GM23338 (cell line): ENCODE data around the gene FLT3. TPM values are rescaled to one million over a fixed set of nuclear protein-coding genes. Genes with fewer than 3 reads are reported as not detected.

Source experiments
- ATAC-seq: fragments of 200-7000 bp; cut with Tn5 transposase; 3 replicates; pipeline ENCODE4 v1.9.1; 2020
- DNase-seq: peaks from one replicate; pipeline ENCODE4 v3.0.0-alpha.2; 2015; ENCODE audit warnings: low spot score
- H2AFZ ChIP-seq: fragments of 200-600 bp; sonication (generic); 2 replicates; pipeline ENCODE4 v1.8.0; 2016; ENCODE audit warnings: antibody characterized with exemption, mild to moderate bottlenecking, moderate library complexity
- H3F3A ChIP-seq: fragments of 200-600 bp; sonication (generic); replicated peaks from 2 replicates; pipeline ENCODE4 v1.8.0; 2017; ENCODE audit warnings: antibody characterized with exemption, mixed run types, low read depth
- H3K27ac ChIP-seq: fragments of 200-600 bp; sonication (generic); 2 replicates; pipeline ENCODE4 v1.6.1; 2016; ENCODE audit warnings: low read depth
- H3K27me3 ChIP-seq: fragments of 200-600 bp; sonication (generic); 2 replicates; pipeline ENCODE4 v1.8.0; 2016; ENCODE audit warnings: mild to moderate bottlenecking, mixed run types, moderate library complexity; ENCODE audit not compliant: insufficient read depth
- H3K36me3 ChIP-seq: fragments of 200-600 bp; sonication (generic); 2 replicates; pipeline ENCODE4 v1.8.0; 2016; ENCODE audit warnings: mild to moderate bottlenecking; ENCODE audit not compliant: insufficient read depth
- H3K4me1 ChIP-seq: fragments of 200-600 bp; sonication (generic); 2 replicates; pipeline ENCODE4 v1.8.0; 2016; ENCODE audit warnings: mild to moderate bottlenecking, moderate library complexity; ENCODE audit not compliant: insufficient read depth
- H3K4me2 ChIP-seq: fragments of 200-600 bp; sonication (generic); 2 replicates; pipeline ENCODE4 v1.7.1; 2017; ENCODE audit warnings: mixed run types
- H3K4me3 ChIP-seq: fragments of 200-600 bp; sonication (generic); 2 replicates; pipeline ENCODE4 v1.6.1; 2016; ENCODE audit warnings: mixed run types
- H3K79me2 ChIP-seq: fragments of 200-600 bp; sonication (generic); replicated peaks from 2 replicates; pipeline ENCODE4 v1.8.0; 2017; ENCODE audit warnings: mild to moderate bottlenecking; ENCODE audit not compliant: insufficient read depth
- H3K9me2 ChIP-seq: fragments of 200-600 bp; sonication (generic); 2 replicates; pipeline ENCODE4 v1.8.0; 2017; ENCODE audit not compliant: insufficient read depth
- H4K20me1 ChIP-seq: fragments of 200-600 bp; sonication (generic); replicated peaks from 2 replicates; pipeline ENCODE4 v1.8.0; 2017; ENCODE audit warnings: mild to moderate bottlenecking; ENCODE audit not compliant: insufficient read depth
- H3K27ac Mint-ChIP-seq: 2 replicates; pipeline ENCODE4 v1.8.0; 2020; ENCODE audit warnings: inconsistent platforms, mild to moderate bottlenecking, moderate library complexity, mixed read lengths
- H3K27me3 Mint-ChIP-seq: 3 replicates; pipeline ENCODE4 v1.8.0; 2022; ENCODE audit warnings: low read depth, mild to moderate bottlenecking, moderate library complexity, mixed read lengths, inconsistent platforms; ENCODE audit not compliant: insufficient read depth, poor library complexity
- H3K36me3 Mint-ChIP-seq: 3 replicates; pipeline ENCODE4 v1.8.0; 2021; ENCODE audit warnings: low read depth, mild to moderate bottlenecking, inconsistent platforms, moderate library complexity, mixed read lengths
- H3K4me1 Mint-ChIP-seq: 3 replicates; pipeline ENCODE4 v1.8.0; 2020; ENCODE audit warnings: mild to moderate bottlenecking, inconsistent platforms, mixed read lengths
- H3K4me3 Mint-ChIP-seq: 3 replicates; pipeline ENCODE4 v1.8.0; 2021; ENCODE audit warnings: moderate library complexity, mild to moderate bottlenecking, inconsistent platforms, mixed read lengths
- H3K9me3 Mint-ChIP-seq: 3 replicates; pipeline ENCODE4 v1.8.0; 2020; ENCODE audit warnings: moderate library complexity, mild to moderate bottlenecking, inconsistent platforms, mixed read lengths
- CTCF ChIP-seq, 2 experiments: fragments of 200-600 bp in 1 of 2; sonication (generic) in 1 of 2; conservative IDR thresholded peaks; 2 replicates each; pipeline versions ENCODE4 v1.5.1 to v1.6.1; 2016 to 2017; ENCODE audit warnings: antibody characterized with exemption in 2 of 2, low read depth in 2 of 2, mild to moderate bottlenecking in 2 of 2, moderate library complexity in 1 of 2
- EZH2 ChIP-seq: fragments of 200-600 bp; sonication (generic); IDR thresholded peaks from one replicate; pipeline ENCODE4 v1.8.0; 2017; ENCODE audit warnings: antibody characterized with exemption, mild to moderate bottlenecking, low read depth; ENCODE audit not compliant: unreplicated experiment
- EZH2phosphoT487 ChIP-seq: fragments of 200-600 bp; sonication (generic); IDR thresholded peaks from one replicate; pipeline ENCODE4 v1.8.1; 2018; ENCODE audit warnings: antibody characterized with exemption; ENCODE audit not compliant: unreplicated experiment
- NANOG ChIP-seq: IDR thresholded peaks from 2 replicates; pipeline ENCODE4 v1.6.1; 2016; ENCODE audit warnings: antibody characterized with exemption, borderline replicate concordance
- POLR2AphosphoS5 ChIP-seq: IDR thresholded peaks from 2 replicates; pipeline ENCODE4 v1.6.1; 2016; ENCODE audit warnings: antibody characterized with exemption, low read depth
- STAT1 ChIP-seq: IDR thresholded peaks from one replicate; pipeline ENCODE4 v1.6.1; 2016; ENCODE audit warnings: antibody characterized with exemption; ENCODE audit not compliant: unreplicated experiment
- ZNF331 ChIP-seq: fragments of 250-450 bp; sonication (Bioruptor Pico); IDR thresholded peaks from 2 replicates; pipeline ENCODE4 v1.5.0; 2020; ENCODE audit warnings: low read depth, mild to moderate bottlenecking, moderate library complexity
- polyA plus RNA-seq: library from polyadenylated mRNA; unstranded; fragments of >200 nt; fragmentation: Nextera tagmentation; extraction: Ambion mirVana; gene quantifications from 2 replicates; pipeline ENCODE4 v1.2.1, GENCODE V29; 2016
- total RNA-seq: library from RNA; depleted of rRNA; stranded (reverse); fragments of >200 nt; shearing (Covaris generic); gene quantifications from 2 replicates; pipeline ENCODE4 v1.2.3, GENCODE V29; 2014
- TF ChIP-seq, protein P1 (sequence below): IDR thresholded peaks from one replicate; pipeline ENCODE4 v1.6.1; 2018; ENCODE audit warnings: antibody characterized with exemption; ENCODE audit not compliant: unreplicated experiment
- TF ChIP-seq, protein P2 (sequence below): fragments of 250-450 bp; sonication (Bioruptor Pico); IDR thresholded peaks from 2 replicates; pipeline ENCODE4 v1.5.0; 2020; ENCODE audit warnings: mild to moderate bottlenecking, moderate library complexity

Gene FLT3
- total and polyA plus RNA-seq, 2 experiments from 2014 or later: 0.17 to 0.44 TPM

DNA sequence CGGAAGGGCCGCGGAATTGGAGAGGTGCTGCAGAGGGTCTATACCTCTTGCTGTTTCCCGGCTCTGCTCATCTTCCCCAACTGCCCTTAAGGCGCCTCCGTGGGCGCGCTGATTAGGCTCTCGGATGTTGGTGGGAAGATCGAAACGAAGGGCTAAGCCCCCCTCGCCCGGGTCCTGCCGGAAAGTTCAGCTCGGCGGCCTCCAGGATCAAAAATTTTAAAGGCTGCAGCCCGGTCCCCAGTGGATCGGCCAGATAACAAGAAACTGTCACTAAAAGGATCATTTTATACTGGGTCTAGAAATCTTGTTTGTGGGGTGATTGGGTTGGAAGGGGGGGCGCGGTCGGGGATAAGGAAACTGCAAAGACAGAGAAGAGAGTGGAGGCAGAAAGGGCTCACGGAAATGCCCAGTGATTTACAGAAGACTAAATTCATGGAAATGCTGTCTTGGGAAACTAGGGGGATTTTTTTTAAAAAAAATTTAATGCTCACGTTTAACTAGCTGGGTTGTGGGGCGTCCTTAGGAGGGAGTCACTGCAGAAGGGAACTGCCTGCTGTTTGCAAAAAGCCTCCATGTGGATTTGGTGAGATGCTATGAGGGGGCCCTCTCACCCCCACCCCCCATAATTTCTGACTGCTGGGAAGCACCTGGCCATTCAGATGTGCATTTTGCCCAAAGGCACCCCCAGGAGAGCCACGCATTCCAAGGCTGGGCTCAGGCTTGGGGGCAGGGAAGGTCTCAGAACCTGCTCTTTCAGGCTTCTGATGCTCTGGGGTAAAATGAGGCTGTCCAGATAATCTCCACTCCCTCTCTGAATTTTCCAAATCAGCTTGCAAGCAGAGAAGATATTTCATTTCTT is 138.9 kb downstream of the FLT3 start (continued):
- TF ChIP-seq, protein P1, sequence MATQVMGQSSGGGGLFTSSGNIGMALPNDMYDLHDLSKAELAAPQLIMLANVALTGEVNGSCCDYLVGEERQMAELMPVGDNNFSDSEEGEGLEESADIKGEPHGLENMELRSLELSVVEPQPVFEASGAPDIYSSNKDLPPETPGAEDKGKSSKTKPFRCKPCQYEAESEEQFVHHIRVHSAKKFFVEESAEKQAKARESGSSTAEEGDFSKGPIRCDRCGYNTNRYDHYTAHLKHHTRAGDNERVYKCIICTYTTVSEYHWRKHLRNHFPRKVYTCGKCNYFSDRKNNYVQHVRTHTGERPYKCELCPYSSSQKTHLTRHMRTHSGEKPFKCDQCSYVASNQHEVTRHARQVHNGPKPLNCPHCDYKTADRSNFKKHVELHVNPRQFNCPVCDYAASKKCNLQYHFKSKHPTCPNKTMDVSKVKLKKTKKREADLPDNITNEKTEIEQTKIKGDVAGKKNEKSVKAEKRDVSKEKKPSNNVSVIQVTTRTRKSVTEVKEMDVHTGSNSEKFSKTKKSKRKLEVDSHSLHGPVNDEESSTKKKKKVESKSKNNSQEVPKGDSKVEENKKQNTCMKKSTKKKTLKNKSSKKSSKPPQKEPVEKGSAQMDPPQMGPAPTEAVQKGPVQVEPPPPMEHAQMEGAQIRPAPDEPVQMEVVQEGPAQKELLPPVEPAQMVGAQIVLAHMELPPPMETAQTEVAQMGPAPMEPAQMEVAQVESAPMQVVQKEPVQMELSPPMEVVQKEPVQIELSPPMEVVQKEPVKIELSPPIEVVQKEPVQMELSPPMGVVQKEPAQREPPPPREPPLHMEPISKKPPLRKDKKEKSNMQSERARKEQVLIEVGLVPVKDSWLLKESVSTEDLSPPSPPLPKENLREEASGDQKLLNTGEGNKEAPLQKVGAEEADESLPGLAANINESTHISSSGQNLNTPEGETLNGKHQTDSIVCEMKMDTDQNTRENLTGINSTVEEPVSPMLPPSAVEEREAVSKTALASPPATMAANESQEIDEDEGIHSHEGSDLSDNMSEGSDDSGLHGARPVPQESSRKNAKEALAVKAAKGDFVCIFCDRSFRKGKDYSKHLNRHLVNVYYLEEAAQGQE: no peak

- peaks cover 42% of the 10 kb centered on the region for H3K4me1 ChIP-seq
- H3K36me3 ChIP-seq: no peaks in the 10 kb centered on the region
- Mint-ChIP-seq H3K27me3 (peaks cover 98% of the 10 kb centered on the region), H3K4me1 (peaks cover 31% of the 10 kb centered on the region), H3K36me3 (no peaks in the 10 kb centered on the region), H3K4me3 (peak overlapping the region; percentile 60), H3K9me3 (no peaks in the 10 kb centered on the region; the same call in 2 of the 3 replicates), H3K27ac (no peak overlapping the region)
- peak overlapping the region; percentile 66; the same call in 1 of the 2 replicates for H2AFZ ChIP-seq
- peak overlapping the region; percentile 55 for H3K4me3 ChIP-seq
- H3F3A ChIP-seq: peaks cover 41% of the 10 kb centered on the region
- no peak overlapping the region for H3K27ac ChIP-seq
- peaks cover 44% of the 10 kb centered on the region for H4K20me1 ChIP-seq
- DNase-seq: peak; percentile 92
- no peaks in the 10 kb centered on the region for H3K9me2 ChIP-seq
- H3K4me2 ChIP-seq: peak overlapping the region; percentile 82
- H3K27me3 ChIP-seq: peaks cover 100% of the 10 kb centered on the region
- ATAC-seq: peak; percentile 69
- no peaks in the 10 kb centered on the region for H3K79me2 ChIP-seq
- TF ChIP-seq STAT1 (no peak), EZH2 (peak; percentile 84), ZNF331 (CRISPR knock-in tag) (no peak), NANOG (no peak), POLR2AphosphoS5 (no peak), CTCF (conservative IDR thresholded peaks at IDR 0.05; ENCODE audit: low read depth in 2 of 2) (peak; percentile 65 to 80), EZH2phosphoT487 (peak; percentile 70)
- TF ChIP-seq, protein P2, sequence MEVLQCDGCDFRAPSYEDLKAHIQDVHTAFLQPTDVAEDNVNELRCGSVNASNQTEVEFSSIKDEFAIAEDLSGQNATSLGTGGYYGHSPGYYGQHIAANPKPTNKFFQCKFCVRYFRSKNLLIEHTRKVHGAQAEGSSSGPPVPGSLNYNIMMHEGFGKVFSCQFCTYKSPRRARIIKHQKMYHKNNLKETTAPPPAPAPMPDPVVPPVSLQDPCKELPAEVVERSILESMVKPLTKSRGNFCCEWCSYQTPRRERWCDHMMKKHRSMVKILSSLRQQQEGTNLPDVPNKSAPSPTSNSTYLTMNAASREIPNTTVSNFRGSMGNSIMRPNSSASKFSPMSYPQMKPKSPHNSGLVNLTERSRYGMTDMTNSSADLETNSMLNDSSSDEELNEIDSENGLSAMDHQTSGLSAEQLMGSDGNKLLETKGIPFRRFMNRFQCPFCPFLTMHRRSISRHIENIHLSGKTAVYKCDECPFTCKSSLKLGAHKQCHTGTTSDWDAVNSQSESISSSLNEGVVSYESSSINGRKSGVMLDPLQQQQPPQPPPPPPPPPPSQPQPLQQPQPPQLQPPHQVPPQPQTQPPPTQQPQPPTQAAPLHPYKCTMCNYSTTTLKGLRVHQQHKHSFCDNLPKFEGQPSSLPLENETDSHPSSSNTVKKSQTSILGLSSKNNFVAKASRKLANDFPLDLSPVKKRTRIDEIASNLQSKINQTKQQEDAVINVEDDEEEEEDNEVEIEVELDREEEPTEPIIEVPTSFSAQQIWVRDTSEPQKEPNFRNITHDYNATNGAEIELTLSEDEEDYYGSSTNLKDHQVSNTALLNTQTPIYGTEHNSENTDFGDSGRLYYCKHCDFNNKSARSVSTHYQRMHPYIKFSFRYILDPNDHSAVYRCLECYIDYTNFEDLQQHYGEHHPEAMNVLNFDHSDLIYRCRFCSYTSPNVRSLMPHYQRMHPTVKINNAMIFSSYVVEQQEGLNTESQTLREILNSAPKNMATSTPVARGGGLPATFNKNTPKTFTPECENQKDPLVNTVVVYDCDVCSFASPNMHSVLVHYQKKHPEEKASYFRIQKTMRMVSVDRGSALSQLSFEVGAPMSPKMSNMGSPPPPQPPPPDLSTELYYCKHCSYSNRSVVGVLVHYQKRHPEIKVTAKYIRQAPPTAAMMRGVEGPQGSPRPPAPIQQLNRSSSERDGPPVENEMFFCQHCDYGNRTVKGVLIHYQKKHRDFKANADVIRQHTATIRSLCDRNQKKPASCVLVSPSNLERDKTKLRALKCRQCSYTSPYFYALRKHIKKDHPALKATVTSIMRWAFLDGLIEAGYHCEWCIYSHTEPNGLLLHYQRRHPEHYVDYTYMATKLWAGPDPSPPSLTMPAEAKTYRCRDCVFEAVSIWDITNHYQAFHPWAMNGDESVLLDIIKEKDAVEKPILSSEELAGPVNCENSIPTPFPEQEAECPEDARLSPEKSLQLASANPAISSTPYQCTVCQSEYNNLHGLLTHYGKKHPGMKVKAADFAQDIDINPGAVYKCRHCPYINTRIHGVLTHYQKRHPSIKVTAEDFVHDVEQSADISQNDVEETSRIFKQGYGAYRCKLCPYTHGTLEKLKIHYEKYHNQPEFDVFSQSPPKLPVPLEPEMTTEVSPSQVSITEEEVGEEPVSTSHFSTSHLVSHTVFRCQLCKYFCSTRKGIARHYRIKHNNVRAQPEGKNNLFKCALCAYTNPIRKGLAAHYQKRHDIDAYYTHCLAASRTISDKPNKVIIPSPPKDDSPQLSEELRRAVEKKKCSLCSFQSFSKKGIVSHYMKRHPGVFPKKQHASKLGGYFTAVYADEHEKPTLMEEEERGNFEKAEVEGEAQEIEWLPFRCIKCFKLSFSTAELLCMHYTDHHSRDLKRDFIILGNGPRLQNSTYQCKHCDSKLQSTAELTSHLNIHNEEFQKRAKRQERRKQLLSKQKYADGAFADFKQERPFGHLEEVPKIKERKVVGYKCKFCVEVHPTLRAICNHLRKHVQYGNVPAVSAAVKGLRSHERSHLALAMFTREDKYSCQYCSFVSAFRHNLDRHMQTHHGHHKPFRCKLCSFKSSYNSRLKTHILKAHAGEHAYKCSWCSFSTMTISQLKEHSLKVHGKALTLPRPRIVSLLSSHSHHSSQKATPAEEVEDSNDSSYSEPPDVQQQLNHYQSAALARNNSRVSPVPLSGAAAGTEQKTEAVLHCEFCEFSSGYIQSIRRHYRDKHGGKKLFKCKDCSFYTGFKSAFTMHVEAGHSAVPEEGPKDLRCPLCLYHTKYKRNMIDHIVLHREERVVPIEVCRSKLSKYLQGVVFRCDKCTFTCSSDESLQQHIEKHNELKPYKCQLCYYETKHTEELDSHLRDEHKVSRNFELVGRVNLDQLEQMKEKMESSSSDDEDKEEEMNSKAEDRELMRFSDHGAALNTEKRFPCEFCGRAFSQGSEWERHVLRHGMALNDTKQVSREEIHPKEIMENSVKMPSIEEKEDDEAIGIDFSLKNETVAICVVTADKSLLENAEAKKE (CRISPR knock-in tag): no peak
Observed at GRCh38 chr13:27960362-27961226, 139.8 kb downstream of the FLT3 start.
